Keratinocyte (primary cell): ENCODE results near the gene VPS37B. TPM values are rescaled to one million over a fixed set of nuclear protein-coding genes. Genes with fewer than 3 reads are reported as not detected.

ENCODE experiments used
- DNase-seq: peaks from one replicate; pipeline ENCODE4 v3.0.0-alpha.2; 2011; ENCODE audit warnings: low read depth, missing footprints, low spot score
- FAIRE-seq: peaks from 2 replicates; lab custom pipeline; 2011; peaks lifted over from hg19 to GRCh38; lab: Jason Lieb, UNC
- H2AFZ ChIP-seq: 2 replicates; pipeline ENCODE4 v1.6.0; 2012; ENCODE audit warnings: low read length, control low read depth, inconsistent platforms; ENCODE audit not compliant: control insufficient read depth
- H3K27ac ChIP-seq: 2 replicates; pipeline ENCODE4 v1.5.1; 2011; ENCODE audit warnings: low read length; ENCODE audit not compliant: control insufficient read depth, insufficient read depth
- H3K27me3 ChIP-seq: 3 replicates; pipeline ENCODE4 v1.6.0; 2011; ENCODE audit warnings: low read length; ENCODE audit not compliant: control insufficient read depth, insufficient read depth; ENCODE audit errors: extremely low read depth
- H3K36me3 ChIP-seq, 2 experiments: 2 replicates in 1 of 2; 3 replicates in 1 of 2; pipeline ENCODE4 v1.5.1; 2011; ENCODE audit warnings: low read length in 2 of 2, mild to moderate bottlenecking in 1 of 2; ENCODE audit not compliant: control insufficient read depth in 2 of 2, insufficient read depth in 2 of 2; ENCODE audit errors: extremely low read depth in 1 of 2
- H3K4me1 ChIP-seq: 3 replicates; pipeline ENCODE4 v1.5.1; 2011; ENCODE audit warnings: low read length; ENCODE audit not compliant: control insufficient read depth, insufficient read depth; ENCODE audit errors: extremely low read depth
- H3K4me2 ChIP-seq: 3 replicates; pipeline ENCODE4 v1.6.0; 2011; ENCODE audit warnings: low read depth, low read length; ENCODE audit not compliant: control insufficient read depth, insufficient read depth; ENCODE audit errors: extremely low read depth
- H3K4me3 ChIP-seq, 3 experiments: fragments of 200-600 bp in 1 of 3; sonication (generic) in 1 of 3; 2 replicates in 2 of 3; 3 replicates in 1 of 3; pipeline ENCODE4 v1.5.1; 2011 to 2016; ENCODE audit warnings: low read length in 3 of 3, mild to moderate bottlenecking in 3 of 3, control low read depth in 2 of 3, inconsistent platforms in 1 of 3, low read depth in 1 of 3, mixed read lengths in 1 of 3, mixed run types in 1 of 3, moderate library complexity in 1 of 3; ENCODE audit not compliant: control insufficient read depth in 2 of 3, insufficient read depth in 2 of 3; ENCODE audit errors: extremely low read depth in 1 of 3
- H3K79me2 ChIP-seq: 2 replicates; pipeline ENCODE4 v1.6.0; 2012; ENCODE audit warnings: low read length; ENCODE audit not compliant: control insufficient read depth, insufficient read depth
- H3K9ac ChIP-seq: 3 replicates; pipeline ENCODE4 v1.6.0; 2011; ENCODE audit warnings: low read length; ENCODE audit not compliant: control insufficient read depth, insufficient read depth; ENCODE audit errors: extremely low read depth
- H3K9me1 ChIP-seq: 3 replicates; pipeline ENCODE4 v1.6.0; 2011; ENCODE audit warnings: low read length; ENCODE audit not compliant: control insufficient read depth, insufficient read depth; ENCODE audit errors: extremely low read depth
- H3K9me3 ChIP-seq: 2 replicates; pipeline ENCODE4 v1.5.1; 2012; ENCODE audit warnings: low read depth, low read length; ENCODE audit not compliant: control insufficient read depth
- H4K20me1 ChIP-seq: 3 replicates; pipeline ENCODE4 v1.6.0; 2011; ENCODE audit warnings: low read length; ENCODE audit not compliant: control insufficient read depth, insufficient read depth; ENCODE audit errors: extremely low read depth
- EZH2 ChIP-seq: IDR thresholded peaks from one replicate; pipeline ENCODE4 v1.6.1; 2012; ENCODE audit warnings: inconsistent platforms, mild to moderate bottlenecking, low read length, moderate library complexity
- dilution Hi-C: fragments of 300-500 bp; cut with MboI; formaldehyde crosslinking; loops from one replicate; pipeline ENCODE4 v1.7.0; 2020; ENCODE audit warnings: low sequenced_read_pairs; ENCODE audit not compliant: extremely low pct_ligation_motif_present
- polyA plus RNA-seq, 5 experiments: library from polyadenylated mRNA; depleted of rRNA in 3 of 5; stranded (reverse) in 3 of 5; stranded (forward) in 1 of 5; unstranded in 1 of 5; fragments of >200 nt; gene quantifications; 1 replicate in 1 of 5; 2 replicates in 3 of 5; 3 replicates in 1 of 5; pipeline versions ENCODE4 v1.2.1 to v1.2.3, GENCODE V29; 2011 to 2012; ENCODE audit warnings: missing spikeins in 2 of 5, low read depth in 1 of 5, low replicate concordance in 1 of 5
- TF ChIP-seq, protein P1 (sequence below), 3 experiments: IDR thresholded peaks in 1 of 3; conservative IDR thresholded peaks in 1 of 3; optimal IDR thresholded peaks in 1 of 3; 2 replicates in 2 of 3; 3 replicates in 1 of 3; pipeline versions ENCODE3 to v1.5.1; 2011; ENCODE audit warnings: low read length in 3 of 3, mild to moderate bottlenecking in 3 of 3, moderate library complexity in 2 of 3, control low read depth in 1 of 3, inconsistent platforms in 1 of 3; ENCODE audit not compliant: insufficient read depth in 2 of 3; ENCODE audit errors: extremely low read depth in 1 of 3

VPS37B gene
- polyA plus RNA-seq, 1 donor (not counting 4 experiments of a cell fraction or from before 2014, with no cell fraction given): 34.1 TPM

DNA sequence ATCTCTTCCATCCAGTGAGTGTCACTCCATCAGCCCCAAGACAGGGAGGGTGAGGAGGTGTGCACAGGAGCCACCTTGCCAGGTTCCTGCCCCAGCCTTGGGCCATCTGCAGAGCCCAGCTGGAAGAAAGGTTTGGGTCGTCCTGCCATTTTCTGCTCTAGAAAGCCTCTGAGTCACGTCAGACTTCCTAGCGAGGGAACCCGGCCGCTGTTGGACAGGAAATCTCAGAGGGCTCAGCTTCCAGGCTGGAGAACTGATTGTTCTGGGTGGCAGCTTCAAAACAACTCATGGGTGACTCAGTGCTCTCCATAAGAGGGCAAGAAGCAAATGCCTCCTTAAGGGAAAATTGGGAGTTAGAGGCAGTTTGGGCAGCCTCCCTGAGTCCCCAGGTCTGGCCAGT, 44.1 kb downstream of the VPS37B start:
- H2AFZ ChIP-seq: peak overlapping the region; percentile 58
- DNase-seq: peak; percentile 80
- TF ChIP-seq, protein P1, sequence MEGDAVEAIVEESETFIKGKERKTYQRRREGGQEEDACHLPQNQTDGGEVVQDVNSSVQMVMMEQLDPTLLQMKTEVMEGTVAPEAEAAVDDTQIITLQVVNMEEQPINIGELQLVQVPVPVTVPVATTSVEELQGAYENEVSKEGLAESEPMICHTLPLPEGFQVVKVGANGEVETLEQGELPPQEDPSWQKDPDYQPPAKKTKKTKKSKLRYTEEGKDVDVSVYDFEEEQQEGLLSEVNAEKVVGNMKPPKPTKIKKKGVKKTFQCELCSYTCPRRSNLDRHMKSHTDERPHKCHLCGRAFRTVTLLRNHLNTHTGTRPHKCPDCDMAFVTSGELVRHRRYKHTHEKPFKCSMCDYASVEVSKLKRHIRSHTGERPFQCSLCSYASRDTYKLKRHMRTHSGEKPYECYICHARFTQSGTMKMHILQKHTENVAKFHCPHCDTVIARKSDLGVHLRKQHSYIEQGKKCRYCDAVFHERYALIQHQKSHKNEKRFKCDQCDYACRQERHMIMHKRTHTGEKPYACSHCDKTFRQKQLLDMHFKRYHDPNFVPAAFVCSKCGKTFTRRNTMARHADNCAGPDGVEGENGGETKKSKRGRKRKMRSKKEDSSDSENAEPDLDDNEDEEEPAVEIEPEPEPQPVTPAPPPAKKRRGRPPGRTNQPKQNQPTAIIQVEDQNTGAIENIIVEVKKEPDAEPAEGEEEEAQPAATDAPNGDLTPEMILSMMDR (optimal IDR thresholded peaks at IDR 0.05 in 1 of 3, IDR thresholded peaks at IDR 0.05 in 1 of 3, conservative IDR thresholded peaks at IDR 0.05 in 1 of 3; ENCODE audit: extremely low read depth in 1 of 3, insufficient read depth in 2 of 3, low read length in 3 of 3): no peak
- no peak for TF ChIP-seq EZH2
- H3K4me2 ChIP-seq: peak overlapping the region; percentile 76
- peaks cover 15% of the 10 kb centered on the region for H3K4me1 ChIP-seq
- peaks cover 6% of the 10 kb centered on the region for H3K9me1 ChIP-seq
- peak overlapping the region; percentile 71 for H3K9ac ChIP-seq
- H3K9me3 ChIP-seq: no peaks in the 10 kb centered on the region
- no peaks in the 10 kb centered on the region for H3K27me3 ChIP-seq
- no peak overlapping the region for H3K4me3 ChIP-seq
- peaks cover 11 to 13% of the 10 kb centered on the region in 2 experiments for H3K36me3 ChIP-seq
- peaks cover 10% of the 10 kb centered on the region for H3K79me2 ChIP-seq
- peak overlapping the region; percentile 87 for H3K27ac ChIP-seq
- H4K20me1 ChIP-seq: no peaks in the 10 kb centered on the region
- dilution Hi-C loops: no loop called here
- FAIRE-seq: peak; percentile 94

DNA sequence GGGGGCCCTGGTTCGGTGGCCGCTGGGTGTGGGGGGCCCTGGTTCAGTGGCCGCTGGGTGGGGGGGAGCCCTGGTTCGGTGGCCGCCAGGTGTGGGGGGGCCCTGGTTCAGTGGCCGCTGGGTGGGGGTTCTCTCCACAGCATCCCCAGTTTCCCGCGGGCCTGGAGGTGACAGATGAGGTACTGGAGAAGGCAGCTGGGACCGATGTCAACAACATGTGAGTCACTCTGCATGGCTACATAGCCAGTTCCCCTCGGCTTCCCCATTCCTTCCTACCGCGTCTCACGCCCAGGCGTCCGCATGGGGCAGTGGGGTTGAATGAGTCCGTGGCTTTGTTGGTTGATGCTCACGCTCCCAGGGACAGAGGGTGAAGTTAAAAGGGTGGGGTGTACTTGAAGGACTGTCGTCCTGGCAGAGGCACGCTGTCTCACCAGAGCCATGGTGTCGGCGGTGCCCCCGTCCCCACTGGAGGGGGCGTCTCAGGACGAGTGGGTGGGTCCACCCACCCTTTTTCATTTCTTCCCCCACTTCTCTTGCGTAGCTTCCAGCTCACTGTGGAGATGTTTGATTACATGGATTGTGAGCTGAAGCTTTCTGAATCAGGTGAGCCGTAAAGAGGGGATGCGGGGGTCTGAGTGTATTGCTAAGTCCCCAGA, 45.1 kb downstream of the VPS37B start:
- no peak overlapping the region for H3K9ac ChIP-seq
- H4K20me1 ChIP-seq: no peaks in the 10 kb centered on the region
- no peaks in the 10 kb centered on the region for H3K27me3 ChIP-seq
- H3K4me3 ChIP-seq: no peak overlapping the region
- peaks cover 22% of the 10 kb centered on the region for H3K4me1 ChIP-seq
- FAIRE-seq (no peak), DNase-seq (no peak)
- H3K9me3 ChIP-seq: no peaks in the 10 kb centered on the region
- TF ChIP-seq, protein P1 (optimal IDR thresholded peaks at IDR 0.05 in 1 of 3, IDR thresholded peaks at IDR 0.05 in 1 of 3, conservative IDR thresholded peaks at IDR 0.05 in 1 of 3; ENCODE audit: extremely low read depth in 1 of 3, insufficient read depth in 2 of 3, low read length in 3 of 3): no peak
- TF ChIP-seq EZH2: no peak
- H3K4me2 ChIP-seq: no peak overlapping the region
- no peak overlapping the region for H3K27ac ChIP-seq
- dilution Hi-C loops: no loop called here
- peaks cover 20% of the 10 kb centered on the region for H3K79me2 ChIP-seq
- peaks cover 6% of the 10 kb centered on the region for H3K9me1 ChIP-seq
- H2AFZ ChIP-seq: no peak overlapping the region
- H3K36me3 ChIP-seq: peaks cover 11 to 12% of the 10 kb centered on the region in 2 experiments
